HG03378 (cell line): Measurements from ENCODE around the gene FBXO31.

Source experiments
- ATAC-seq: cut with Tn5 transposase; IDR thresholded peaks from one replicate; pipeline ENCODE4 v1.9.1; 2021; ENCODE audit warnings: mild to moderate bottlenecking, moderate library complexity; ENCODE audit not compliant: unreplicated experiment

Gene FBXO31

DNA sequence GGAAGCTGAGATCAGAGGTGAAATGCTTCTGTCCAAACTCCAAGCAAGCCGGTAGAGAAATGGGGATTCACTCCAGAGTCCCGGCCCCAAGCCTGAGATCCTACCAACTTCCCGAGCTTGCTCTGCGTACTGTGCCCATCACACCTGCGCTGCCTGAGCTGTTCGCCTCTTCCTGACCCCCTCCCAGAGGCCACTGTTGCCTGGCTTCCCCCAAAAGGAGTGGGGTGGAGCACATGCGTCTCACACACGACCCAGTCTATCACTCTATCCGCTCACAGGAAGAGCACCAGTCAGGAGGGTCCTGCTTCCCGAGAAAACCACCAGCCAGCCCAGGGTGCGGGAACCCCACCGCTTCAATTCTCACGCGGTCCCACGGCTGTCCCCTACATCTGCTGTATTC lies 52.9 kb downstream of the FBXO31 start:
- ATAC-seq: no peak

GRCh38 chr16:87330257-87330624 lies 53.3 kb downstream of the FBXO31 start:
- ATAC-seq: no peak

DNA sequence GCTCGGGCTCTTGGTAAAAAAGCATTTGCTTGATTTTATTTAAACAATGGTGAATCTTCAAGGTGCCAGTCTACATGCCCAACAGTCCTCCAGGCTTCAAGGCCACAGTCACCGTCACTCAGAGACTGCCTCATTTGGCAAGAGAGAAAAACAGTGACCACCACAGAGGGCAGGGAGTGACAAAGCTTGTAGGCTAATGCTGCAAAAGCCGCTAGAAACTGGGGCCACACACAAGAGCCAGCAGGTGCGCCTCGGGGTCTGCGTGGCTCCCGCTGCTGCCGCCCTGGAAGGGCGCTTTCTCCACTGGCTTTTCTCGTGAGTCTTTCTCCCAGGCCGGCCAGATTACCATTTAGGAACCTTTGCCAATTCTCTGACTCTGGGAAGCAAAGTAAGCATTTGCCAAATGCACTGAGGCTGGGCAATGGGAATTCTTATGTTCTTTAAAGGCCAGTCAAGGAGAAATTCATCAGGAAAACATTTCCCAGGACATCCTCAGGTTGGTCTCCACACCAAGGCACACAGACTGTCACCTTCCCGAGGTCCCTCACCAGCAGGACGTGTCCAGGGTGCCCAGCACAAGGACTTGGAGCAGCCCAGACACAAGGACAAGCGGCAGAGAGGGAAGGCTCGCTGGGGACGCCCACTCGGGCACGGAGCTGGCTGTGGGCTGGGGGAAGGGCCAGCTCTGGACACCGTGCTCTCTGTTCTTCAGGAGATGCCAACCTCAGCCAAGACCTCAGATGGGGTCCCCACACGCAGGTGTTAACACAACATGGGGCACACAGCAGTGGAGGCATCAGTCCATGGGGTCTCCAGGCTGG lies 53.9 kb downstream of the FBXO31 start:
- ATAC-seq: no peak

- no peak for ATAC-seq
Measured at GRCh38 chr16:87328846-87329245, 54.7 kb downstream of the FBXO31 start.

- no peak for ATAC-seq
Measured at GRCh38 chr16:87327798-87328495, 55.6 kb downstream of the FBXO31 start.

GRCh38 chr16:87326151-87326571 lies 57.4 kb downstream of the FBXO31 start:
- no peak for ATAC-seq

DNA sequence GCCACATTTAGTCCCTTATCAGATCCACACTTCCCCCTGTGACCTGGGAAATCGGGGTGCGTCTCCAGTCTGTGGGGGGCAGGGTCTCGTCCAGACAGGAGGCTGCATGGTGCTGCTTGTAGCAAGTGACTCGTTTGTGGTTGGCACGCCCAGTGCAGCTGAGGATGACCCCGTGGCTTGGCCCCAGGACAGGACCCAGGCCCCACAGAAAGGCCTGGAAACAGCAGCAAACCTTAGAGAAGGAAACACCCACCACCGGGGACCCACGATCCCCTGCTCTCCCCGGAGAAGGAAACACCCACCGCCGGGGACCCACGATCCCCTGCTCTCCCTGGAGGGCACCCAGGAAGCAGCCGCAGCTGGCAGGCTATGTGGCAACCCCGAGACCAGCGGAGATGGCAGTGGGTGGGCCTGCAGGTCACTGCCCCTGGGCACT lies 58.1 kb downstream of the FBXO31 start:
- ATAC-seq: no peak

- no peak for ATAC-seq
Measured at GRCh38 chr16:87324411-87325275, 58.9 kb downstream of the FBXO31 start.

DNA sequence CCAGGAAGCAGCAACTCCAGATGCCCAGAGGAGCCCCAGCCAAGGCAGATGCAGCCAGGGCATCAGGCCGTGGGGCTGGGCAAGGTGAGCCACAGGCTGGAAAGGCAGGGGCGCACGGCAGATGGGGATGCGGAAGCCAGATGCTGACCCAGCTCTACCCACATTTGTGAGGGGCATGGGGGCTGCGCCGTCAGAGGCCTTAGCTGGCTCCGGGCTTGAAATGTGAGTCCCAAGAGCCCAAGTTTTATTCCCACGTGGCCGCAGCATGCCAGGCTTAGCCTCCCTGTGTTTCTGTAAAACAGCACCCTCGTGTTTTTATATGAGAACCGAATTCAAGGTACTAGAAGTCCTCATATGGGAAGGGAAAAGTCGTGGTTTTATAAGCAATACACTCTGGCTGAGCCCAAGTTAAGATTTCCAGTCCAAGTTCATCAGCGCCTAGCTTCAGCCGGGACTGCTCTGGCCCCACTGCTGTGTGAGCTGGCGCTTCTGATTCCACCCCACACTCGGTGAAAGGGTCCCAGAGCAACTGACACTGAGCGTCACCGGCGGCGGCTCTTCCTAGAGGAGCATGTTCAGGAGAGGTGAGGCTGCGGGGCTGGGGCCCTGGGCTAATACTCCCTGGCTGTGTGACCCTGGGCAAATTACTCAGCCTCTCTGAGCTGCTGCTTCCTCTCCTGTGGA lies 59.7 kb downstream of the FBXO31 start:
- no peak for ATAC-seq

DNA sequence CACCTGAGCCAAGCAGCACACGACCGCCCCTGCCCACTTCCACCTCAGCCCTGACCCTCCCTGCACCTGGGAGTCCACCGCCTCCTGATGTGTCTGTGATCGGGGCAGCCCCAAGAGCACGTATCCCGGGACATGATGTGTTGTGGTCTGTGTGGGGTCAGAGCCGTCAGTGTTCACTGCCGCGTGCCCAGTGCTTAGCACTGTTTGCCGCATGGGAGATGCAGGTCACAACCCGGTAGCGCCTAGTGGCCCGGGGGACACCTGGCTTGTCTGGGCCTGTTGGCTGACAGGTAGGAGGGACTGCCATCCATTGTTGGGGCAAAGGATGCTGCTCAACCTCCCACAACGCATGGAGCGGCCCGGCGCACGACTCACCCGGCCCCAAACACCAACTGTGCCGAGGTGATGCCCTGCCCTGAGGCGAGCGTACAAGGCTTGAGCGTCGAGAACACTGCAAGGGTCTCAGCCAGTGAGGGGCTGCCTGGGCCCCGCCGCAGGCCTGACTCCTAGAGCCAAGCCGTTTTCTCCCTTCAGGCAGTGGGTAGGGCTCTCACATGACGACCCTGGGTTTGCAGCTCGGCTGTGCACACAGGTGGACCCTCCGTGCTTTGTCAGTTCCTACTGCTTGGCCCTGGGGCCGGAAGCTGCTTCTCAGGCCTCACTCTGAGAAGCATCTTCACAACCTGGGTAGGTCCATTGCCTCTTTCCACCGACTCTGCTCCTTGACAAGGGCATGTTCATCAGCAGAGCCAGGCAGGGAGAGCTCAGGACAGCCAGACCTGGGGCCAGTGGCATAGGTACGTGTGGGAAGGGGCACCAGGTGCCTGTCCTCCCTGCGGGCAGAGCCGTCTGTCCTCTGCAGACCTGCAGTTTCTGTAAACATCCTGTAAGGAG lies 60.5 kb downstream of the FBXO31 start:
- ATAC-seq: no peak

DNA sequence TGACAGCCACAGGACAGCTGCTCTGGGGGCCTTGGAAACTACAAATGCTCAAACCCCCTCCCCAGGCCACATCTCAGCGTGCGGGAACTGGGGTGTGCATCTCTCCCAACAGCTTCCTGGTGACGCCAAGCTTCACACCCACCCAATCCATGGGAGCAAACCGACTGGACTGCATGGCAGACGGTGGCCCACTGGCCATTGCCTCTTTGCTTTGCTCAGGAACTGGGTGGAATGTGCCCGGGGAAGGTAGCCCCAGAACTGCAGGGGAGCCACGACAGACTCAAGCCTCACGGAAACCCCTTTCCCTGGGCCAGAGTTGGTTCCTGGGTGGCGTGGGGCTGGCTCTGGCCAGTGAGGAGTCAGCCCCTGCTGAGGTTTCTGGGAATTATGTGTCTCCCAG lies 61.2 kb downstream of the FBXO31 start:
- no peak for ATAC-seq

GRCh38 chr16:87321336-87322107 lies 62.1 kb downstream of the FBXO31 start:
- no peak for ATAC-seq

DNA sequence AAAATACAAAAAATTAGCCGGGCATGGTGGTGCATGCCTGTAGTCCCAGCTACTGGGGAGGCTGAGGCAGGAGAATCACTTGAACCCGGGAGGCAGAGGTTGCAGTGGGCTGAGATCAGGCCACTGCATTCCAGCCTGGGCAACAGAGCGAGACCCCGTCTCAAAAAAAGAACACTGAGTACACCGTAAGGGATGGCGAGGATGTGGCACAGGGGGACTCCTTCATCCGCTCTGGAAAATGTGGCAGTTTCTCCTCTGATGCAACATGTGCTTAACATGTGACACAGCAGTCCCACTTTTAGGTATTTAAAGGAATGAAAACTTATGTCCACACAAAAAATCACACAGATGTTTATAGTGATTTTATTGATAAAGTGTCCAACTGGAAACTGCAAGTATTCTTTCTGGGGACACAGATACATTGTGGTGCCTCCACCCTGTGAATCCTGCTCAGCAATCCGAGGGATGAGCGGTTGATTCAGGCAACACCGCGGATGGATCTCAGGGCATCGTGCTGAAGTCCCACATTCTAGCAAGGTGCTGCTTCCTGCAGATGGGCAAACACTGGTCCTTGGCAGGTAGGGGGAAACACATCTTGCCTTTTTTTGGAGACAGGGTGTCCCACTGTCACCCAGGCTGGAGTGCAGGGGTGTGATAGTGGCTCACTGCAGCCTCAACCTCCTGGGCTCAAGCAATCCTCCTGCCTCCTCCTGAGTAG lies 62.9 kb downstream of the FBXO31 start:
- no peak for ATAC-seq

DNA sequence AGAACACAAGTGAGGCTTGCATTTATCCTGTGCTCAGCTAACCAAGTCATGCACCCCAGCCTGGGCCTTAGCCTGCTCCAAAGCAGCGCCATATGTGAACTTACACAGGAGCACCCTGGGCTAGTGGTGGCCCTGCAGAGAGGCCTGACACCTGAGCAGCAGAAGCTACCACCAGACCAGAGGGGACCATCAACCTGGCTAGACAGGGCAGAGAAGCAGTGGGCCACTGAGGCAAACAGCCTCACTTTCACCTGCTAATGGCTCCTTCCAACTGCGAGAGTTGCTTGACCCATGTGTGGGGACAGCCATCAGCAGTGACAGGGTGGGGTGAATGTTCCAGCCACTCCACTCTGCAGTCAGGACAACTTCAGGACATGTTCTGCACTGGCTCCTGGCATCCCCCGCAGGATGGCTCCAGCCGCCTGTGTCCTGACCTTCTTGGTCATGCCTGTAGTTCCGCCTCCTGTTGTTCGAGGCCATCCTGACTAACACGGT lies 63.5 kb downstream of the FBXO31 start:
- ATAC-seq: no peak

DNA sequence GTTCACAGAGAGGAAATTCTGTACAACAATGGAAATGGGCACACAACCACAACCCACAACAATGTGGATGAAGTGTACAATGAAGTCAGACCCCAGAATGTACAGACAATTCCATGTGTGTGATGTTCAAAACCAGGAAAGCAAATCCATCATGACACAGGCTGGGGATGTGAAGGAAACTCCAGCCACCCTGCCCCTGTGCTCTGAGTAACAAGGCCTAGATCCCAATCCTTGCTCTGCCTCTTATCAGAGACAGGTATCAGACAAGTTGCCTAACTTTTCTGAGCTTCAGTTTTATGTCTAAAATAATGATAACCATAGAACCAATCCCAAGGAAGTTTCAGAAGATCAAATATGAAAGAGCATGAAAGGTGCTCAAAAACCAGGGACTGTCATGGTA lies 64.6 kb downstream of the FBXO31 start:
- no peak for ATAC-seq

- no peak for ATAC-seq
Measured at GRCh38 chr16:87317750-87318644, 65.6 kb downstream of the FBXO31 start.
